Measurements from ENCODE around the gene WDR73. TPM values are rescaled to one million over a fixed set of nuclear protein-coding genes. Genes with fewer than 3 reads are reported as not detected.
A peak's percentile ranks its signal among the peaks of the same experiment; 100 is the strongest.

WDR73 gene
- total and polyA plus RNA-seq, 2 of the 8 experiments (the other 6 are each of a cell fraction or from before 2014, with no cell fraction given) = 22.7 to 23.1 TPM

DNA sequence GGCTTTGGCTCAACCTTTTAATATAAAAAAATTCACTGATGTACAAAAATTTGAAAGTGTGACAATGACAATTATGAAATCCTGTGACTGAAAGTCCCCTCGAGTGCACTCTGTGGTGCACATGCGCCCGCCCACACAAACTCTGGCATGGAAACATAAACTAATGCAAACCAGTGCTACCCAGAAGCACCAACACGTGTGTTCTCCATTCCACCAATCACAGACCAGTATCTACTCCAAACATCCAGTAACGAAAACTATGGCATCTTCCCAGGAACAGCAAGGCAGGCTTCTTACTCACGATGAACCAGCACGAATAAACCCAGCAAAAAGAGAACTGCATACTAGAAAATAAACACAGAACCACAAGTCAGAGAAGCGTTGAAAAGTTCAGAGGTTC, 15.6 kb upstream of the WDR73 start:
- H4K8ac ChIP-seq (ENCODE audit: extremely low read depth, insufficient read depth, low read length) = no peak overlapping the region
- no peaks in the 10 kb centered on the region for H3K9me3 ChIP-seq (ENCODE audit: insufficient read depth in 2 of 2, low read depth in 1 of 2, low read length in 1 of 2)
- no peak overlapping the region for H2BK15ac ChIP-seq (ENCODE audit: low read length)
- H3K4me1 ChIP-seq (replicated peaks in 1 of 4; ENCODE audit: control insufficient read depth in 3 of 4, insufficient read depth in 4 of 4, low read length in 3 of 4) = no peaks in the 10 kb centered on the region
- H2BK20ac ChIP-seq (ENCODE audit: low read length) = no peak overlapping the region
- no peak overlapping the region for H3K9ac ChIP-seq (replicated peaks in 1 of 4; ENCODE audit: extremely low read depth in 1 of 4, low read depth in 3 of 4, low read length in 3 of 4)
- 94% methylated on average over 8 of the region's 8 CpGs; no CpG with 5 or more reads in 1 of the 2 experiments for WGBS, 2 experiments (ENCODE audit: extremely low coverage in 1 of 2, insufficient coverage in 1 of 2, insufficient read length in 1 of 2, insufficient replicate concordance in 2 of 2, low coverage in 1 of 2, low lambda C conversion rate in 2 of 2, missing lambda C conversion rate in 1 of 2)
- H3K27me3 ChIP-seq (replicated peaks in 1 of 4; ENCODE audit: control insufficient read depth in 3 of 4, extremely low read depth in 1 of 4, insufficient read depth in 3 of 4, low read length in 3 of 4) = no peaks in the 10 kb centered on the region
- H3K79me1 ChIP-seq (ENCODE audit: low read depth, low read length) = no peaks in the 10 kb centered on the region
- no peak overlapping the region for H3K4ac ChIP-seq (replicated peaks; ENCODE audit: insufficient read length, low read depth, low read length)
- DNase-seq (ENCODE audit: low read depth in 1 of 2, low spot score in 2 of 2) = peak in 1 of 2 experiments; percentile 11
- H3K18ac ChIP-seq (ENCODE audit: extremely low read depth, low read length) = no peak overlapping the region
- no peak overlapping the region for H4K91ac ChIP-seq (replicated peaks; ENCODE audit: insufficient read length, low read length)
- H3K14ac ChIP-seq (ENCODE audit: insufficient read length) = no peak overlapping the region
- no peak overlapping the region for H2BK120ac ChIP-seq (replicated peaks; ENCODE audit: low read depth, low read length)
- H2BK5ac ChIP-seq (ENCODE audit: low read depth, low read length) = no peak overlapping the region
- no peak for FAIRE-seq
- peaks cover 13 to 46% (median 29%) of the 10 kb centered on the region in 4 experiments for H3K36me3 ChIP-seq (ENCODE audit: control insufficient read depth in 2 of 4, insufficient read depth in 4 of 4, low read length in 3 of 4)
- no peak overlapping the region for H3K4me3 ChIP-seq (ENCODE audit: extremely low read depth in 1 of 4, insufficient read depth in 2 of 4, low read depth in 3 of 4, low read length in 4 of 4)
- no peak overlapping the region for H3K56ac ChIP-seq (replicated peaks; ENCODE audit: insufficient read length, low read depth, low read length)
- no peak overlapping the region for H3K27ac ChIP-seq (ENCODE audit: low read depth, low read length)
- POLR2A ChIA-PET (ENCODE audit: partially characterized antibody) = interaction anchor here (1.4 kb wide), 1 partner anchor 15 kb away, joined by 5 read pairs; the partner anchor contains the start of gene WDR73
- H3K23ac ChIP-seq (ENCODE audit: insufficient read length) = no peak overlapping the region
- H4K5ac ChIP-seq (ENCODE audit: insufficient read length, low read depth, low read length) = no peak overlapping the region
- no peak overlapping the region for H2AK5ac ChIP-seq (ENCODE audit: low read depth, low read length)
- H3K79me2 ChIP-seq (ENCODE audit: control insufficient read depth in 1 of 2, insufficient read depth in 2 of 2, low read length in 2 of 2) = no peaks in the 10 kb centered on the region
- peaks cover 0 to 2% of the 10 kb centered on the region in 2 experiments for H4K20me1 ChIP-seq (replicated peaks in 1 of 2; ENCODE audit: control insufficient read depth in 1 of 2, insufficient read depth in 2 of 2, low read length in 2 of 2)
- H3K4me2 ChIP-seq (ENCODE audit: insufficient read depth in 1 of 2, low read depth in 2 of 2, low read length in 2 of 2) = no peak overlapping the region
- H3K23me2 ChIP-seq (ENCODE audit: low read depth, low read length) = no peaks in the 10 kb centered on the region
- CTCF ChIA-PET (ENCODE audit: partially characterized antibody) = interaction anchor here (0.6 to 1.8 kb wide), 4 partner anchors 46 to 209 kb away, joined by 3 to 5 read pairs (median 4); no protein-coding TSS in a partner anchor
- no peak overlapping the region for H2AFZ ChIP-seq (ENCODE audit: low read length)
- no peak overlapping the region for H2BK12ac ChIP-seq (ENCODE audit: low read depth, low read length)
- TF ChIP-seq SUZ12 (IDR thresholded peaks at IDR 0.05; ENCODE audit: low read length) (no peak), HDAC2 (IDR thresholded peaks at IDR 0.05; ENCODE audit: borderline replicate concordance in 1 of 2, low read depth in 2 of 2, low read length in 2 of 2) (no peak), SIRT6 (IDR thresholded peaks at IDR 0.05; ENCODE audit: low read length) (no peak), CHD1 (IDR thresholded peaks at IDR 0.05; ENCODE audit: low read depth, low read length) (no peak), NRF1 (IDR thresholded peaks at IDR 0.05; ENCODE audit: low read depth, low read length) (no peak), JUND (IDR thresholded peaks at IDR 0.05; ENCODE audit: low read length) (no peak), GTF2F1 (IDR thresholded peaks at IDR 0.05; ENCODE audit: borderline replicate concordance, low read depth, low read length) (no peak), SRF (IDR thresholded peaks at IDR 0.05; ENCODE audit: low read depth, low read length) (no peak), POU5F1 (IDR thresholded peaks at IDR 0.05; ENCODE audit: low read depth, low read length) (no peak), POLR2AphosphoS5 (IDR thresholded peaks at IDR 0.05; ENCODE audit: low read depth, low read length) (no peak), RAD21 (IDR thresholded peaks at IDR 0.05 in 1 of 2, conservative IDR thresholded peaks at IDR 0.05 in 1 of 2; ENCODE audit: low read depth in 2 of 2, low read length in 2 of 2) (no peak)
- TF ChIP-seq, protein P1, sequence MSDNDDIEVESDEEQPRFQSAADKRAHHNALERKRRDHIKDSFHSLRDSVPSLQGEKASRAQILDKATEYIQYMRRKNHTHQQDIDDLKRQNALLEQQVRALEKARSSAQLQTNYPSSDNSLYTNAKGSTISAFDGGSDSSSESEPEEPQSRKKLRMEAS (IDR thresholded peaks at IDR 0.05) = no peak
- TF ChIP-seq, protein P2, sequence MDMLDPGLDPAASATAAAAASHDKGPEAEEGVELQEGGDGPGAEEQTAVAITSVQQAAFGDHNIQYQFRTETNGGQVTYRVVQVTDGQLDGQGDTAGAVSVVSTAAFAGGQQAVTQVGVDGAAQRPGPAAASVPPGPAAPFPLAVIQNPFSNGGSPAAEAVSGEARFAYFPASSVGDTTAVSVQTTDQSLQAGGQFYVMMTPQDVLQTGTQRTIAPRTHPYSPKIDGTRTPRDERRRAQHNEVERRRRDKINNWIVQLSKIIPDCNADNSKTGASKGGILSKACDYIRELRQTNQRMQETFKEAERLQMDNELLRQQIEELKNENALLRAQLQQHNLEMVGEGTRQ (IDR thresholded peaks at IDR 0.05; ENCODE audit: low read length) = no peak
